GM19324 (cell line): ENCODE data around the gene ROBO2.
"Not testable (repeated sequence)": the region's sequence is repeated elsewhere in the genome, so short reads cannot be mapped to it uniquely, and the experiment has no call there.

ENCODE experiments used
- ATAC-seq: cut with Tn5 transposase; IDR thresholded peaks from one replicate; pipeline ENCODE4 v1.9.1; 2021; ENCODE audit warnings: mild to moderate bottlenecking, moderate library complexity; ENCODE audit not compliant: unreplicated experiment, low FRiP score

ROBO2 gene

DNA sequence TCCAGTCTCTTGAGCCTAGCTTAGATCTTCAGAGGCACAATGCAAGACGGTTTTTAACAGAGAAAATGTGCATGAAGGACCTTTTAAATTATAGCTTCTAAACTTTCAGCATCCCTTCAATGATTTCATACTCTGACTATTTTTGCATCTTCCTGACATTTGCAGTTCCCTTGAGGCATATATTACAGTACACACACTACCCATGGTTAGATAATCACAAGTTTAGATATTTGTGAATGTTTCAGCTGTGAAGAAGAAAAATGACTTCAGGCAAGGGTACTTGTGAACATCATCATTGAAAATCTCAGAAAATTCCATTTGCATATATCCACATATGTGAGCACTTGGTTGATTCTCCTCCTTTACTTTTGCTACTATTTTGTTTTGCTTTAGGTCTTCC lies 341.5 kb downstream of the ROBO2 start:
- no peak for ATAC-seq

DNA sequence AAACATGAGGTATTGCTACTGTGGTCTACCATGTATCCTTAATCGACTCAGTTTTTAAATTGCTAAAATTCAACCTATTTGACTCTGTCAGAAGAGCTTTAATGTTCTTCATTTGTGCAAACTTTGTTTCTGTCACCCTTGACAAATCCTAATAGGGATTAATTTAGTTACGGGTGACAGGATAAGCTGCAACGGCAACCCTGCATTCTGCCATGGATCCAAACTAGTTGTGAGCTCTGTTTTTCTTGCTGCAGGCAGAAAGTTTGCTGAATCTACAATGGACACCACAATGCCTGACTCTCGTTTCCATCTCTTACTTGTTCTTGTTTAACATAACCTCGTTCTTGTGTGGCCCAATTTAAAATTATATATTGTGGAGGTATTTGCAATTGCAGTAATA lies 352.3 kb downstream of the ROBO2 start:
- no peak for ATAC-seq

DNA sequence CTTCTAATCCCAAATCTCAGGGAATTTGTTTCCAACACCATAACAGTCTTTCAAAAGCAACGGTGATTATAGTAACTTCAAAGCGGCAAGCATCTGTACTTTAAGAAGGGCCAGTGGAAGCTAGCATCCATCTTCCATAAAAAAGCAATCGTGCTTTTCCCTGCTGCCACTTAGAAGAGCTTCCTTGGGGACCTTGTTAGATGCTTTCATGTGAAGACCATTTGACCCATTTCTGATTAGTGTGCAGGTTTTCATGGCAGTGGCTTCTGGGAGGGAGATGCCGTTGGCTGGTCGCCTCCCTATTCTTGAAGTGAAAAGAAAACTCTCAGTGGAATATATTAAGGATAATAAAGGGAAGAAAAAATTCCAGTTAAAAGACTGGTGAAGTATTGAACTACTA lies 354.1 kb downstream of the ROBO2 start:
- no peak for ATAC-seq

DNA sequence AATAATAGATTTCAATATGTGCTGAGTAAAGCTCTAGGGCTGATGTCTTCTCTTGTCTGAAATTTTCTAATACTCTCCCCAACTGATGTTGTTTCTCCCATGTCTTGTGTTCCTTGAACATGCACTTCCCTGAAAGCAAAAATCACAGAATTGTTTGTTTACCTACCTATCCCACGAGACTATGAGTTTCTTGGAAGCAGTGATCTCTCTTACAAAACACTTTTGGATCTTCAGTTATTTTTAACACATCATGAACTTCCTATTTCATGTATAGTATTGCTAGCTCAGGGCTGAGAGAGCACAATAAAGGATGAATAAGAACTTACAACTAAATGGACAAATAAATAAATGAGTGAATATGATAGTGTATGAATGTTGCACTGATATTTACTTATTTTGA lies 365.0 kb downstream of the ROBO2 start:
- ATAC-seq: no peak

DNA sequence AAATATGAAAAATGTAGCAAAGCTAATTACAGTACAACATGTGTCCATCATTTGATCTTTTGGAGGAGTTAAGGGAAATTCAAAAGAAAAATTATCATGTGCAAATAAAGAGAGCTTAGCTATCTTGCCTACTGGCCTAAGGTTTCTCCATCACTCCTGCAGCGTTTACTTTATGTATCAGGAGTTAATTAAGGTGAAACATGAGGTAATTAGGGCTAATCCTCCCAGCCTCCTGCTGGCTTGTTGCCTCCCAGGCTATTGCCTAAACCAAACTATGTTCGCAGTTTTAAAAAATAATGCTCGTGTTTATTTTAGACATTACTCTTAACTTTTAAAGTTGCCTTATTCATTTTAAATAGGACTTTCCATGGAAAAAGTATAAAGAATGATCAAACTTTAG lies 367.5 kb downstream of the ROBO2 start:
- ATAC-seq: no peak

DNA sequence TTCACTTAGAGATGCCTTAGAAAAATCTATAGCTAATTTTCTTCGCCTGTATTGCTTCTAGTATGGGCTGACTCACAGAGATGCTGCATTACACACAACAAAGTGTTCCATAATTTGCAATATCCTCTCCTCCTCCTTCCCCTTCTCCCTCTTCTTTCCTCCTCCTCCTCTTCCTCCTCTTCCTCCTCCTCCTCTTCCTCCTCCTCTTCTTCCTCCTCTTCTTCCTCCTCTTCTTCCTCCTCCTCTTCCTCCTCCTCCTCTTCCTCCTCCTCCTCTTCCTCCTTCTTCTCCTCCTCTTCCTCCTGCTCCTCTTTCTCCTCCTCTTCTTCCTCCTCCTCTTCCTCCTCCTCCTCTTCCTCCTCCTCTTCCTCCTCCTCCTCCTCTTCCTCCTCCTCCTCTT lies 370.4 kb downstream of the ROBO2 start:
- ATAC-seq: not testable (repeated sequence)

DNA sequence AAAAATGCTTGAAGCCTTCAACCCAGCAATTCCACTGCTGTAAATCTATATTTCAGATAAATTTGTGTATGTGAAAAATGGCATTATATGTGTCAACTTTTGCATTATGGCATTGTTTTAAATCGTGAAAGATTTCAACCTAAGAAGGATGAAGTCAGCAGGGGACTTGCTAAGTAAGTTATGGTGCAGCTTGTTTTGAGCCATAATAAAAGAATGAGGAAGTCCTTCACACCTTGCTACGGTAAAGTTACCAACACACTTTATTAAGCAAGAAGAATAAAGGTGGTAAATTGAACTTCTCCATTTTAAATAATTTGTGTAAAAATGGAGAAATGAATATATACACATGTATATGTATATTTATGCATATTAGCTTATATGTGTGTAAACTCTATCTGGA lies 371.4 kb downstream of the ROBO2 start:
- ATAC-seq: no peak

DNA sequence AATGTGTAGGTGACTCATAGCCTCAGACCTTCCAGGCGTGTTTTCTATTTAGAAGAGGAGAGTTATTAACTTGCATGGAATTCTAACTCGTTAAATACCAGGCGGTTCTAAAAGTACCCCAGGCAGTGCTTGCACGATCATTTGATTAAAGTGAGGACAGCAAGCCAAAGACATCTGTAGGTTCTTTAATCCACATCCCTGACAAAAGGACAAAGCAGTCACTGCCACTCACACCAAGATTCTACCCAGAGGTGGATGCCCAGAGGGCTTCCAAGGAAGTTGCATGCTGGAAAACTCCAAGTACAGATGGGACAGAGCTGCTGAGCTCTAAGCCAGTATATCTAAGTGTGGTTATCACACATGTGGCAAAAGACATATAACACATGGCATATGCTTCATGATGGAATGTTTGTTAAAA lies 372.1 kb downstream of the ROBO2 start:
- no peak for ATAC-seq

DNA sequence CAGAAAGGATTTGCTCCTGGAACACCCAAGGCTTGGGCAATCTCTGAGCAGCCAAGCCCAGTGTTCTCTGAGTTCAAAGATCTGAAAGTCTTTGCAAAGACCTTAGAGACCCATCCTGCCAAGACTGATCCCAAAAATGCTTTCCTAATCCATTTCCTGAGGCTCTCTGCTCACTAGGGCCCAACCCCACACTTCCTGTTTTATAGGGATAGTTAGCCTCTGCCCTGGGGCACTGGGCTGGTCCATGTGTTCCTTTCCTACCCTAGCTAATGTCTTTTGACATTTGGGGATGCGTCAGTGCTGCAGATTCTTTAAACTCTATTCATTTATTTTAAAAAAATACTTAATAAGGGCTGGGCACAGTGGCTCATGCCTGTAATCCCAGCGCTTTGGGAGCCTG lies 372.7 kb downstream of the ROBO2 start:
- ATAC-seq: no peak

DNA sequence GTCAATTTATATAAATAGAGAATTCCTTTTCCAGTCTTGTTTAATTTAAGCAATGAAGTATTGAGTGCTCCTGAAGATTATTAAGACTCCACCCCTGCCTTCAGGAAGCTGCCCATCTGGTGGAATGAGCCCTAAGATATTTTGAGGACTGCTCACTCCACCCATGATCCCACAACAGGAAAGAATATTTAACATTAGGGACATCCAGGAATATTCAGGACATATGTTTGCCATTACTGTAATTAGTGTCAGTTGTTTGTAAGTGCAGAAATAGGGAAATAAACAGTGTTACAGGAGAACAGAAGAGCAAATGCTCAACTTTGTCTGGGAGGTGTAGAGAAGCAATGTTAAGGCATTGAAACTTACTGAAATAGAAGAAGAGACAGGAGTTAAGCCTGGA lies 375.0 kb downstream of the ROBO2 start:
- ATAC-seq: no peak

DNA sequence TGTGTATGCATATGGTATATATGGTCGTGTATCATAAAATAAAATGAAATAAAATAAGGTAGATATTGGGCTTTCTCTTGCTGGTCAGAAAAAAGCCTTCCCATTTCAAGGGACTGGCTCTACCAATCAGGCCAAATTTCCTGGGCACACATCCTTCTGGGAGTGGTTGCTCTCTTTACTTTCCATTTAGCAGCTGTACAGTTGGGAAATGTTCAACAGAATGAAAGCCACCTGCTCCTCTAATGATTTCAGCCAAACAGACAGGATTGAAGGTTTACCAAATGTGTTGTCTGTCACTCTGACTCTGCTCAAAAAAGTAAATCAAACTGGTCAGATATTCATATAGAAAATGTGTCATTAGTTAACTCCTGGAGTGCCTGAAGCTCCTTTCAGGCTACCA lies 380.4 kb downstream of the ROBO2 start:
- ATAC-seq: no peak

DNA sequence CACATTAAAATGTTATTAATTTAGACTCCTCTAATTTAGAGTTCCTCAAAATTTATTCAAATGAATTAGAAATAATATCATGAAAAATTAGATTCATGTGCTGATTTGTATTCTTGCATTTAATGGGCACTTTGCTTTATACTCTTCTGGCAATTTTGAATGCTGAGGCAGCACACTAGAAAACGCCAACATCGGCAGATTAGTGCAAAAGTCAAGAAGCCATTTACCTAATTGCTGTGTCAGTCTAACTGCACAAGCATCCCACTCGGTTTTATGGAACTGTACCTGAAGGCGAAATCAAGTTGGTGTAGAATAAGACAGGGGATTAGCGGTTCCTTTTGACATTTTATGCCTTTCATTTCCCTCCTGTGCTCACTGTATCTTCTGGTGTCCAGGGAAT lies 382.0 kb downstream of the ROBO2 start:
- ATAC-seq: no peak

DNA sequence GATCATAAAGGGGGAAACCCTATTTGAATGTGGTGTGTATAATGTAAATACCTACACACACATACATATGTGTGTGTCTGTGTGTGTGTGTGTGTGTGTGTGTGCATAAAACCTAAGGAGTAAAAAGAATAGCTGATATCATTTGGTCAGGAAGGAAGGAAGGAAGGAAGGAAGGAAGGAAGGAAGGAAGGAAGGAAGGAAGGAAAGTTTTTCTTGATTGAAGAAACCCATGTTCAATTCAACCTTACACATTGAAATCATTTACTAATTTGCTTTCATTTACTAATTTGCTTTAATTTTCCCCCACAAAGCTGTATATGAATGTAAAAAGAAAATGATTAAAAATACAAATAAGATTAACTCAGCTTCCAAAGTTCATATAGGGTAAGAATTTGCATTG lies 386.6 kb downstream of the ROBO2 start:
- ATAC-seq: no peak

DNA sequence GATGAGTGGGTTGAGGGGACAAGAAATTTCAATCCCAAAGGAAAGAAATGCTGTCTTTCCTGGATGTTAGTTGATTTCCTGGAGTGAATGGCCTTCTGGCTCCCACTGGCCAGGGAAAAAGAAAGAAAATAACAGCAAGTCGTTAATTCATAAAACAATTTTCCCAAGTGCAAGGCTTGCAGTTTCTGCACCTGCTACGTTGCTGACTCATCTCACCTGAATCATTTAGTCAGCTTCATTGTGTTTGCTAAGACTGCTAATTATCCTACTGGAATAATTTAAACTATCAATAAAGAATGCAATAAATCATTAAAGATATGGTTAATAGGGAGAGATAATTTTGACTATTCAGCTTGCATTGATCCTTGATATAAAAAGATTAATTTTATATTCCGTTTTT lies 387.6 kb downstream of the ROBO2 start:
- no peak for ATAC-seq

DNA sequence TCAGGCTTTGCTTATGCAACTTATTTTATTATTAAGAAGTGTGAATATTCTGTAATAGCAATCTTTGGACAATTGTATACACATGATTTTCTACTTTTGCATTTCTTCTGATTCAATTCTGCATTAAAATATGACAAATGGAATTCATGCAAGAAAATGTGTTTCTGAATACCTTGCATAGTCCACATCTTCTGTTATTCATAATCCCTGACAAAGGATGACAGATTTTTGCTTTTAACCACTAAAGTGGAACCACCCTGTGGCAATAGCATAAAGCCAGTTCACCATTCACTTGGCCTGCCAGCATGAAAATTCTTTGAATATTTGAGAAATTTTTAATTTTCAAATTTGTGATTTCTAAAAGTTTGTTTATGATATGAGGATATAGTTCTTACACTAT lies 397.0 kb downstream of the ROBO2 start:
- no peak for ATAC-seq

DNA sequence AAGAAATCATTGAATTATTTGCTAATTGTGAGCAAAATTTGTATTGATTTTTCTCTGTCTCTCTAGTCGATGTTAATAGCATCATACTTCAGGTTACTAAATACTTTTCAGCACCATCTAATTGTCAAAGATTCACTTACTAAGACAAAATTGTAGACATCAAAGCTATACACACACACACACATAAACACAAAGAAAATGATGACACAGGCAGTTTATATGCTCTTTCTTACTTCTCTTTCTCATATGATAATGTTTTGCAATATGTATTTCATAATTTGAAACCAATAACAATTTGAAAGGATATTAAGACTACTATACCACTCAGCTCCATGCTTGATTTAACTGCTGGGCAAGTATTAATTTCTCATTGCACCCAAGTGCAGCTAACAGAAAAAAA lies 406.2 kb downstream of the ROBO2 start:
- ATAC-seq: no peak

DNA sequence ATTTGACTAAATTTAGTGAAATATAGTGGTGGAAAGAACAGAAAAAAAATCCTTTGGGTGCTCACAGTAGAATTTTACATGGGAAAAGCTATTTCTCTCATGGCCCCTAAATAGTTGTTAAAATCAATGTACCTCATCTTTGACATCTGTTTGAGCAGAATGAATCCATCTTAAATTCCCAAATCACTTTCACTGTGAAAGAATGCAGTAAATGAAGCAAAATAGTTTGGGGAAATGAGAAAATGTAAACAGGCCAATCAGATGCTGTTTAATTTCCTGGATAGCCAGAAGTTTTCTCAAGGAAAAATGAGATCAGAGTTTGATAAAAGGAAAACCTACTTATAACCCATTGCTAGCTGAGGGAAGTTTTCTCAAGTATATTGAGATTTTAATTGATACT lies 406.9 kb downstream of the ROBO2 start:
- ATAC-seq: no peak

DNA sequence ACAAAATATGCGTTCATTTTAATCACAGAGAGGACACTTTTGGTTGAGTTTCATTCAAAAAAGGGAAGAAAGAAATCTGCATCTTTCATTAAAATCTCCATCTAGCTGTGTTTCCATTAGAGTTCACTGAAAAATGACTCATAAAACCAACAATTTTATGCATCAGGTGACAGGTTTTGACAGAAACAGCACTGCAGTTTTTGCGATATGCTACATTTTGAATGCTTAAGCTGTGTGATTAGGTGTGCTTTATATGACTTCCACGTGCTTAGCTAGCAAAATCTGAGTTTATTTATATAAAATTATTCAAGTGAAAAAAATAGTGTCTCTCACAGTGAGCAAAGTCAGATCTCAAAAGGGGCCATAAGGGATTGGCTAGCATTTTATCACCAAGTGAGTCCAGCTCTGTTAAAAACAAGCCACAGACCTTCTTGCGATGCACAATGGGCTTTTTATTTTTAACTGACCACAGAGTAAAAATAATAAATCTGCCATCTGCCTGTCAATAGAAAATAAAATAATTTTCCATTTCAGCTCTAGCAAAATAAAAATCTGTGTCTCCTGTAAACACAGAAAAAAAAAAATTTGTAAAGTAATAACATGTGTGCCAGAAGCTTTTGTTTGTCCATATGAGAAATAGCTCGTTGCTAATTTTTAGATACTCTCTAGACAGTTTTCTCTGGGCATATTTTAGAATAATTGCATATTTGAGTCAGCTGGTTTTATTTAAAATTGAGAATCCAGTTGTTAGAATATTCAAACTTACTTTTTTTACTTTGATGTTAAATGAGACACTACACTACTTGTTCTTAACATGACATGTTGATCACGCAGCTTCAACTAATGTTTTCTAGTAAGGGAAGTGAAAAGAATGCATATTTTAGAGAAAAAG lies 409.8 kb downstream of the ROBO2 start:
- no peak for ATAC-seq

DNA sequence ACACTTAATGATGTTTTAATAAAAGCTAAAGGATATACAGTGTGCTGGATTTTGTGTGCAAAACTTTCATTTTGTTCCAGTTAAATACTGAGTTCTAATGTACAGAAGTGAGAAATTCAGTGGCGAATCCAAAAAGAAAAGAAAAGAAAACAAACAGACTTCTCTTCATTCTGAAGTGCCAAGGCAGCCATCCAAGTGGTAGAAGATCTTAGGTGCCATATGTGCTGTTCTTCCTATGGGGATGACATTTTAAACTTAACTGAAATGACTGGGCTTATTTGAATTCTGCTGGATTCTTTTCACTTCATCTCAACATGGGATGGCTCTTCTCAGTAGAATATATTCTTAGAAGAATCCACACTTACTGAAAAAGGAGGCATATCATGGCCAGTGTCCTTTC lies 416.5 kb downstream of the ROBO2 start:
- no peak for ATAC-seq

DNA sequence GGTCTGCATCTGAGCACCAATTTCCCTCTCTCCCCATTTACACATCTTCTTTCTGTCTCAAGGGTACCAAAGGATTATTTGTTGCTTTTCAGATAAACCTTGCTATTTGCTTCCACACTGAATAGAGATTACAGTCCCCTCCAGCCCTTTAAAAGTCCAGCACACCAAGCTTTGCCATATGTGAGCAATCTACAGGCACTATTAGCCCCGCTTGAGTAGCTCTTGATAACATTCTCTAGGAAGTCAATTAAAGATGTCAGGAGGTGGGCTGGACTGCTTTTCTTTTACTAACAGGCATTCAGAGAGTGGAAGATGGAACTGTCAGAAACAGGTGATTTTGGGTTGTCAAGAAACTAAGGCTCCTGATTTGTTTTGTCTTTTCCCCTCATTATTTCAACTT lies 417.0 kb downstream of the ROBO2 start:
- ATAC-seq: no peak

DNA sequence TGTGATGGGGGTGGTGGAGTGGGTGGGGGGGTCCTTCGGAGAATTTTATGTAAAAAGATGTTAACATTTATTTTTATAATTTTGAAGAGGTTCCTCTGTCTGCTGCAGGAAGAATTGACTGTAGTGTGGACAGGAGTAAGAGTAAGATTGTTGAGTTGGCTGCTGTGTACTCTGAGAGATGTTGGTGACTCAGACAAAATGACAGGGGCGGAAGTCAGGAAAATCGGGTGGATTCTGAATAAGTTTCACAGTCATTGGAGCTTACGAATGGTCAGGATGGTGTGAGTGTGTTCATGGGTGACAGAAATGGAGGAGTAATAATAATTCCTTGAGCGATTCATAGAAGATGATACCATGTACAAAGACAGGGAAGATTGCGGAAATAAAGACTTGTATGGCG lies 420.0 kb downstream of the ROBO2 start:
- ATAC-seq: no peak

DNA sequence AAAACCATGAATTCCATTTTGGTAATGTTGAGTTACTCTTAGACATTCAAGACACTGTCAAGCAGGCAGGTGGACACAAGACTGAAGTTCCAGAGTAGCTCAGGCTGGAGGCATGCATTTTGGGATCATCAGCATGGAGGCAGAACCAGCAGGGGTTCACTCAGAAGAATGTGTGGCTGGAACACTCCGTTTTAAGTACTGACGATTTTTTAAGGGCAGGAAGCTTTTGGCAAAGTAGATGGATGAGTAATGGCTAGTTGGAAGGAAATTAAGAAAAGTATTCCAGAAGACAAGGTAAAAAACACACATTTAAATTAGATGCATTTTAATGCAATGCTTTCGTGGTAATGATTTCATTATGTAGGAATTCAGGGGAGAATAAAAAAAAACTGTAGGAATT lies 420.4 kb downstream of the ROBO2 start:
- no peak for ATAC-seq

DNA sequence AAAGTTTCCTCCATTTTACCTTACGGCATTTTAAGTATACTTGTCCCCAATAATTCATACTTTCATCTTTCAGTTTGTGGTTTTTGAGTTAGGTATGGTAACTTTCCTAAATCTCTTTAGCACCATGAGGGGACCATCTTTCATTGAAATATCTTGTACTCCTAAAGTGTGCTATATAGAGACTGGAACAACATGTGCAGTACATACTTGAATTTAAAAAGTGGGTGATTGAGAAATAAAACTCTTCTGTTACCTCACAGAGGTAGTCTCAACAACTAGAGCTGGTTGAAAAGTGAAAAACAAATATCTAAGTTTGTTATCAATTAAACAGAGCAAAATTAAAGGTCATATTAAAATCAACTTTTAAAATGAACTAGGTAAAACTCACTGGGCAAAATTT lies 423.1 kb downstream of the ROBO2 start:
- no peak for ATAC-seq
